GM12872 (cell line): ENCODE results near the gene KLHL42.

Experiments
- TF ChIP-seq, protein P1 (sequence below): IDR thresholded peaks from 3 replicates; pipeline ENCODE4 v1.5.1; 2011; ENCODE audit warnings: low read depth, mild to moderate bottlenecking, low read length, moderate library complexity; ENCODE audit not compliant: insufficient read depth

The KLHL42 gene

DNA sequence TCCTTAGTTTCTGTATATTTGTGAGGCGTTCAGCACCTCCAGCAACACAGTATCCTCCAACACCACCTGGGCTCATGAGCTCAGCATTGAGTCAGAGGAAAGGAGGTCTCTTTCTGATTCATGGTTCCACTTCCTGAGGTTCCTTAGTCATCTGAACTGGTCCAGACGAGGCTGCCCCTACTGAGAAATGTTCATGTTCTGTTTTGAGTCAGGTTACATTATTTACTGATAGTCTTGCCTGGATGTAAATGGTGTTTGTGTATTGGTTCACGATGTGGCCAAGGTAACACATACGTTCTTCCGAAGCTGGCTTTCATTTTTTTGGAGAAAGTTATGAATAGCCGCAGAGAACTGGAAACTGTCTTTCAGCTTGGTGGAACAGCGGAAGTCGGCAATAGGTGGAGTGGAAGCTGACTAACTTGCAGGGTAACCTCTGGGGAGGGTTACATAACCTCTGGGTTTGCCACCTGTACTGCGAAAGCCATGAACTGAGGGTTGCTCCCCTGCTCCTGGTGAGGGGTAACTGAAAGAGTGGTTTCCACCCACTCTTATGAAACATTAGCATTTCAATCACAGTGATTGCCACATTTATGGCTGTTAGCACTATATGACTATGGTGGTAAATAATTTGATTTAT lies 42.2 kb downstream of the KLHL42 start:
- TF ChIP-seq, protein P1, sequence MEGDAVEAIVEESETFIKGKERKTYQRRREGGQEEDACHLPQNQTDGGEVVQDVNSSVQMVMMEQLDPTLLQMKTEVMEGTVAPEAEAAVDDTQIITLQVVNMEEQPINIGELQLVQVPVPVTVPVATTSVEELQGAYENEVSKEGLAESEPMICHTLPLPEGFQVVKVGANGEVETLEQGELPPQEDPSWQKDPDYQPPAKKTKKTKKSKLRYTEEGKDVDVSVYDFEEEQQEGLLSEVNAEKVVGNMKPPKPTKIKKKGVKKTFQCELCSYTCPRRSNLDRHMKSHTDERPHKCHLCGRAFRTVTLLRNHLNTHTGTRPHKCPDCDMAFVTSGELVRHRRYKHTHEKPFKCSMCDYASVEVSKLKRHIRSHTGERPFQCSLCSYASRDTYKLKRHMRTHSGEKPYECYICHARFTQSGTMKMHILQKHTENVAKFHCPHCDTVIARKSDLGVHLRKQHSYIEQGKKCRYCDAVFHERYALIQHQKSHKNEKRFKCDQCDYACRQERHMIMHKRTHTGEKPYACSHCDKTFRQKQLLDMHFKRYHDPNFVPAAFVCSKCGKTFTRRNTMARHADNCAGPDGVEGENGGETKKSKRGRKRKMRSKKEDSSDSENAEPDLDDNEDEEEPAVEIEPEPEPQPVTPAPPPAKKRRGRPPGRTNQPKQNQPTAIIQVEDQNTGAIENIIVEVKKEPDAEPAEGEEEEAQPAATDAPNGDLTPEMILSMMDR, result no peak

DNA sequence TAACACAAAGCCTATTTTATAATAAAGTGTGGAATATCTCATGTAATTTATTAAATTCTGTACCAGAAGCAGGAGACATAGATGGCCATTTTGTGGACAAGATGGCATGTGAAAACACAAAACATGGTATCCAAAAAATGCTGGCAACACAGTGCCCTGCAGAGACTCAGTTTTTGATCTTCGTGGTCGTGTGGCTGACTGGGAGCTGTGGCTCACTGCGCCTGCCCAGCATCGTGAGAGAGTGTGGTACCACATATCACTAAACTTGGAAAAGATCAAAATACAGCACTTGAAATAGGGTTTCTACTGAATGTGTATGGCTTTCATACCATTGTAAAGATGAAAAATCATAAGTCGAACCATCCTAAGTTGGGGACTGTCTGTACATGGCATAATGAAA lies 43.0 kb downstream of the KLHL42 start:
- TF ChIP-seq, protein P1, result no peak

DNA sequence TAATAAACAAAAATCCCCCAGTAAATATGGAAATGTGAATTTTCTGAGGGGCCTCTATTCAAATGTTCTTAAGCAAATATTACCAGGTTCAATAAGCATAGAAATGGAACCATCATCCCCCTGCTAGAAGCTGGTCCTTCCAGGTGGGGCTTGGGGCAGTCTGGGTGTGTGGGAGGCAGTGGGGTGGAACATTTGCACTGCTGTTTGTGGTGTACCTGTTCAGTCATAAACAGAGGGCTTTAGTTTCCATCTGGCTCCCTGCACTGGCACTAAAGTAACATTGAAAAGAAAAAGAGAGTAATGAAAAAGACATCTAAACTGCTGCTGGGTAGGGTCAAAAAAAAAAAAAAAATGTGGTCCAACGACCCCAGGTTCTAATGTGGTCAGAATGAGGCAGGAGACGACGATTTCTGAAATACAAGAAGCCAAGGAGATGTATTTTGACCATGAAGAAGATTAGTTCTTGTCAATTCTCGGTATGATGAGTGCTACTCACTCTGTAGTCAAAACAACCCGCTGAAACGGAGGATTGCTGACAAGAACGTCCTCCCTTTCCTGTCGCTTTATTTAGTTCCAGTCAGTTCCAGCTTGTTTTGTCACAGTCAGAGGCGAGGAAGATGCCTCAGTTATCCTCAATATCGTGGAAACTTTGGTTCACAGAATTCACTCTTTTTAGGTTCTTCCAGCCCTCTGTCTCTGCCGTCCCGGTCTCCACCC lies 44.3 kb downstream of the KLHL42 start:
- TF ChIP-seq, protein P1, result no peak

DNA sequence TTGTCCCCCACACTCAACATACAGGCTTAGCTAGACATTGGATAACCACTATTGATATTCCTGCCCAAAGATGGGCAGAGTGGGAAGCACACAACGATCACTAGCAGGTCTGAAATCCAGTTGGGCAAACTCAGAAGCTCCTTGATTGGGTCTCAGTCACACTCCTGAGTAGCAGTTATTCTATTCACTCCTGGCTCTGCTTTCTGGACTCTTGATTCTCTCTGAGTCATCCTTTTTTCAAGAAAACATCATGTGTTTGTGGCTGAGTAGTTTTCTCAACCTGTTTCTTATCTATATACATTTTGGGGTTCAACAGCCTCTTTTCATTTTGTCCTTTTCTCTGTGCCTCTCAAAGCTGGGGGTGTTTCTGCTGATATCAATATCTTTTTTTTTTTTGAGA lies 46.0 kb downstream of the KLHL42 start:
- TF ChIP-seq, protein P1, result no peak

DNA sequence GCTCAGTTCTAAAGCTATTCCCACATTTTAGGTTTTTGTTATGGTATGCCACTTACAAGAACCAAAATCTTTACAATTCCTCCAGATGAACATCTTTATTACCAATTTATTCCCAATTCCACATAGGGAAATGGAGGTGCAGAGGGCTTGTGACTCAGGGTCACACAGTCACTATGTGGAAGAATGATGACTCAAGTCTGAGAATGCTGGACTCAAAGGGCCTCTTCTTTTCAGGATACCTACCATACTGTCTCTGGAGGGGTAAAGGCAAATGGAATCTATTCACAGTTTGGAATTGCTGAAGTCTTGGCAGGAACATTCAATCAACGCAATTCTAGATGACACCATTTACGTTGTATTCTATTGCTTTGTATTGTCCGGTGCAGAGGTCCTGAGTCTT lies 48.2 kb downstream of the KLHL42 start:
- TF ChIP-seq, protein P1, result no peak

DNA sequence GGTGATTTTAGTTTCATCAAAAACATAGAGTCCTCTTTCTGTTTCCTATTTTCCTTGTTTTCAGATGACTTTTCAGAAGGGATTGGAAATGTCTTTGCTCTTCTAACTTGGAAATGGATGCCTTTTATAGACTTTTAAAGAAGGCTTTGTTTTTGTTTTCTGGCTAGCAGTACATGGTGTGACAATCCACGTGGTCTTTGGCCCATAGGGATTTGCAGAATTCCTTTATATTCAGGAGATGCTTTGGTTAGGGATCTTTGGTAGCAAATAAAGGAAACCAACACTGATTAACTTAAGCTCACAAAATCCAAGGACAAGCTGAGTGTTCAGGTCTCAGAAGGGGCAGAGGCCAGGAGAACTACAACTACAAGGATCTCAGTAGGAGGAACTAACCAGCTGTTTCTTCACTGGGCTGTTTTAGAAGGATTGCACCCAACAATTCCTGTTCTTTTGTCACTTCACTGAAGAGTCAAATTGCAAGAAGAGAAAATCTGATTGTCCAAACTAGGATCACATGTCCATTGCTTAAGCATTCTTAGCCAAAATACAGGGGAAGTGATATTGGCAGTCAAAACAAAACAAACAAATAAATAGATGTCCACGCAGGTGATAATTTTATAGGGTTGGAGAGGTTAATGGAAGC lies 58.6 kb downstream of the KLHL42 start:
- TF ChIP-seq, protein P1, result no peak

DNA sequence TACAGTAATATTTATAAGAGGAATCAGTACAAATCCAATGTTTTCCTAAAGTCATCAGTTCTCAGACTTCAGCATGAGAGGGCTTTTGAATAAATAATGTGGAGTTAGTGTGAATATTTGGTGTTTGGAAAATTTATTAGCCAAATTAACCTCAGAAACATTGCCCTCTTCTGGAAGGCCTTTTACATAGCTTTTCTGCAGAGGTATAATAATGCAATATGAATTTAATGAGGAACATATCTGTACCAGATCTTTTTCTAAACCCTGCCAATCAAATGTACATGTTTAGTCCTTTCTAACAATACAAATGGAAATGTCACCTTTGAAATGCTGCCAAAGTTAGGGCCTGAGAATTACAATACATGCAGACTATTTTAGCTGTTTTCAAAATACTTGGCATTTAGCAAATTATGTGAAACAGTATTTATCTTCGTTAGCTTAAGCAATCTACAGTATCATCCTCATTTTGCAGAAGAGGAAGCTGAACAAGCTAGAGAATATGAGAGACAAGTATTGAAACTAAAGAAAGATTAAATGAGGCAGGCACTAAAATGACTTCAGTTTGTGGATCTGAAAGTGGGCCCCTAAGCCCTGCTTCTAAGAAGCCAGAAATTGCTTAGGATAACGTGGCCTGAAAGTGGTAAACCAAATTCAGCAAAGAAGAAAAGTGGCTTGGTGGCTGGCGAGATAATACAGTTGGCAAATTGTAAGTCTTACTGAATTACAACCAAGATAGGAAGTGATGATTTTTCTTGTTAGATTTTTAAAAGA lies 60.4 kb downstream of the KLHL42 start:
- TF ChIP-seq, protein P1, result no peak
